WTC11 (cell line): ENCODE measurements around the gene NCOA6. TPM values are rescaled to one million over a fixed set of nuclear protein-coding genes. Genes with fewer than 3 reads are reported as not detected.

ENCODE experiments used
- ATAC-seq: fragments of 200-7000 bp; cut with Tn5 transposase; 2 replicates; pipeline ENCODE4 v1.10.0; 2021; ENCODE audit warnings: mild to moderate bottlenecking, moderate library complexity
- CTCF ChIA-PET: fragments of 300-600 bp; sonication (Branson Sonifier 250); formaldehyde crosslinking; loops from one replicate; lab custom pipeline; 2021; ENCODE audit warnings: antibody characterized with exemption; lab: Charles Lee
- POLR2A ChIA-PET: fragments of 350-600 bp; sonication (Branson Sonifier 250); formaldehyde crosslinking; loops from one replicate; lab custom pipeline; 2021; ENCODE audit warnings: antibody characterized with exemption; lab: Charles Lee
- DNase-seq: peaks from one replicate; pipeline ENCODE4 v3.0.0; 2021; ENCODE audit warnings: low spot score
- H3K27ac Mint-ChIP-seq: 2 replicates; pipeline ENCODE4 v1.8.0; 2021; ENCODE audit warnings: mixed read lengths
- H3K27me3 Mint-ChIP-seq: 2 replicates; pipeline ENCODE4 v1.8.0; 2021; ENCODE audit warnings: low read depth, mild to moderate bottlenecking, moderate library complexity, mixed read lengths
- H3K36me3 Mint-ChIP-seq: 2 replicates; pipeline ENCODE4 v1.8.0; 2021; ENCODE audit warnings: mixed read lengths
- H3K4me1 Mint-ChIP-seq: 2 replicates; pipeline ENCODE4 v1.8.0; 2022; ENCODE audit warnings: mixed read lengths
- H3K4me3 Mint-ChIP-seq: 2 replicates; pipeline ENCODE4 v1.8.0; 2021; ENCODE audit warnings: mild to moderate bottlenecking, moderate library complexity, mixed read lengths
- H3K9me3 Mint-ChIP-seq: 2 replicates; pipeline ENCODE4 v1.8.0; 2021; ENCODE audit warnings: mixed read lengths
- AR ChIP-seq: fragments of 250-450 bp; sonication (Bioruptor Pico); IDR thresholded peaks from 2 replicates; pipeline ENCODE4 v1.9.0; 2021; ENCODE audit warnings: mild to moderate bottlenecking
- ATF6 ChIP-seq: sonication (generic); formaldehyde crosslinking; IDR thresholded peaks from 2 replicates; pipeline ENCODE4 v1.8.1; 2023; ENCODE audit warnings: mild to moderate bottlenecking, missing genetic modification reagents
- EMX1 ChIP-seq: fragments of 250-450 bp; sonication (Bioruptor Pico); IDR thresholded peaks from 2 replicates; pipeline ENCODE4 v1.8.0; 2021; ENCODE audit warnings: mild to moderate bottlenecking
- ESRRA ChIP-seq: sonication (generic); formaldehyde crosslinking; IDR thresholded peaks from 2 replicates; pipeline ENCODE4 v1.8.1; 2022; ENCODE audit warnings: mild to moderate bottlenecking, missing genetic modification reagents, borderline replicate concordance
- FOXJ3 ChIP-seq: sonication (generic); formaldehyde crosslinking; IDR thresholded peaks from 2 replicates; pipeline ENCODE4 v1.9.0; 2021; ENCODE audit warnings: missing genetic modification reagents, mild to moderate bottlenecking, borderline replicate concordance
- KAT7 ChIP-seq: sonication (generic); formaldehyde crosslinking; IDR thresholded peaks from 2 replicates; pipeline ENCODE4 v1.8.1; 2023; ENCODE audit warnings: missing genetic modification reagents, mild to moderate bottlenecking, borderline replicate concordance
- MAX ChIP-seq: sonication (generic); formaldehyde crosslinking; IDR thresholded peaks from 2 replicates; pipeline ENCODE4 v1.8.0; 2022; ENCODE audit warnings: mild to moderate bottlenecking, missing genetic modification reagents
- MXD4 ChIP-seq: fragments of 250-450 bp; sonication (Bioruptor Pico); IDR thresholded peaks from 2 replicates; pipeline ENCODE4 v1.8.0; 2021; ENCODE audit warnings: mild to moderate bottlenecking, moderate library complexity, borderline replicate concordance
- MYBL2 ChIP-seq: sonication (generic); formaldehyde crosslinking; IDR thresholded peaks from 2 replicates; pipeline ENCODE4 v1.8.1; 2023; ENCODE audit warnings: mild to moderate bottlenecking, moderate library complexity, missing genetic modification reagents
- NFE2L1 ChIP-seq: sonication (generic); formaldehyde crosslinking; IDR thresholded peaks from 2 replicates; pipeline ENCODE4 v1.8.1; 2023; ENCODE audit warnings: missing genetic modification reagents
- SMAD3 ChIP-seq: sonication (generic); formaldehyde crosslinking; IDR thresholded peaks from 2 replicates; pipeline ENCODE4 v1.8.0; 2022; ENCODE audit warnings: missing genetic modification reagents, mild to moderate bottlenecking, borderline replicate concordance
- SOX15 ChIP-seq: fragments of 250-450 bp; sonication (Bioruptor Pico); IDR thresholded peaks from 2 replicates; pipeline ENCODE4 v1.9.0; 2021; ENCODE audit warnings: mild to moderate bottlenecking
- TEAD1 ChIP-seq: sonication (generic); formaldehyde crosslinking; IDR thresholded peaks from 2 replicates; pipeline ENCODE4 v1.8.0; 2022; ENCODE audit warnings: mild to moderate bottlenecking, missing genetic modification reagents
- USF1 ChIP-seq: sonication (generic); formaldehyde crosslinking; IDR thresholded peaks from 2 replicates; pipeline ENCODE4 v1.8.0; 2022; ENCODE audit warnings: mild to moderate bottlenecking, missing genetic modification reagents
- USF2 ChIP-seq: sonication (generic); formaldehyde crosslinking; IDR thresholded peaks from 2 replicates; pipeline ENCODE4 v1.8.1; 2023; ENCODE audit warnings: mild to moderate bottlenecking, missing genetic modification reagents, moderate library complexity
- ZNF219 ChIP-seq: sonication (generic); formaldehyde crosslinking; IDR thresholded peaks from 2 replicates; pipeline ENCODE4 v1.8.0; 2023; ENCODE audit warnings: missing genetic modification reagents, mild to moderate bottlenecking, borderline replicate concordance
- ZNF263 ChIP-seq: sonication (generic); formaldehyde crosslinking; IDR thresholded peaks from 2 replicates; pipeline ENCODE4 v1.8.1; 2022; ENCODE audit warnings: low read depth, mild to moderate bottlenecking, moderate library complexity, missing genetic modification reagents
- ZNF396 ChIP-seq: fragments of 250-450 bp; sonication (Bioruptor Pico); IDR thresholded peaks from 2 replicates; pipeline ENCODE4 v1.8.0; 2021; ENCODE audit warnings: mild to moderate bottlenecking, moderate library complexity, borderline replicate concordance
- ZNF423 ChIP-seq: fragments of 250-450 bp; sonication (Bioruptor Pico); IDR thresholded peaks from 2 replicates; pipeline ENCODE4 v2.1.2; 2022; ENCODE audit warnings: mild to moderate bottlenecking, moderate library complexity
- ZNF512 ChIP-seq: sonication (generic); formaldehyde crosslinking; IDR thresholded peaks from 2 replicates; pipeline ENCODE4 v1.8.1; 2022; ENCODE audit warnings: missing genetic modification reagents, borderline replicate concordance
- ZNF532 ChIP-seq: fragments of 250-450 bp; sonication (Bioruptor Pico); IDR thresholded peaks from 2 replicates; pipeline ENCODE4 v1.9.0; 2021; ENCODE audit warnings: mild to moderate bottlenecking, borderline replicate concordance
- total RNA-seq: library from RNA; stranded (reverse); gene quantifications from 3 replicates; pipeline ENCODE4 v1.2.3, GENCODE V29; 2021

NCOA6 gene
- total RNA-seq, 1 experiment from 2014 or later: 10.1 TPM

GRCh38 chr20:34750484-34750883, 75.0 kb downstream of the NCOA6 start:
- Mint-ChIP-seq H3K4me3 (no peak overlapping the region), H3K9me3 (no peaks in the 10 kb centered on the region), H3K4me1 (peaks cover 13% of the 10 kb centered on the region), H3K27ac (no peak overlapping the region), H3K27me3 (no peaks in the 10 kb centered on the region), H3K36me3 (no peaks in the 10 kb centered on the region; the same call in 1 of the 2 replicates)
- ChIA-PET POLR2A (interaction anchor here (0.5 kb wide), 1 partner anchor 23 kb away, joined by 3 read pairs; no protein-coding TSS in a partner anchor), CTCF (no interaction called here)
- no peak for TF ChIP-seq USF1 (CRISPR knock-in tag)
- no peak for TF ChIP-seq ZNF263 (CRISPR knock-in tag)
- no peak for TF ChIP-seq FOXJ3 (CRISPR knock-in tag)
- TF ChIP-seq TEAD1 (CRISPR knock-in tag): no peak
- no peak for TF ChIP-seq MXD4
- TF ChIP-seq ESRRA (CRISPR knock-in tag): no peak
- TF ChIP-seq MAX (CRISPR knock-in tag): no peak
- no peak for TF ChIP-seq ZNF532 (CRISPR knock-in tag)
- no peak for TF ChIP-seq SMAD3 (CRISPR knock-in tag)
- no peak for TF ChIP-seq EMX1 (CRISPR knock-in tag)
- TF ChIP-seq SOX15 (CRISPR knock-in tag): no peak
- no peak for TF ChIP-seq ZNF512 (CRISPR knock-in tag)
- no peak for TF ChIP-seq ATF6 (CRISPR knock-in tag)
- ATAC-seq (no peak), DNase-seq (no peak)

- ATAC-seq: no peak
- H3K27me3 Mint-ChIP-seq: no peaks in the 10 kb centered on the region
- CTCF ChIA-PET: interaction anchor here (3.5 kb wide), 1 partner anchor 21 kb away, joined by 13 read pairs; no protein-coding TSS in a partner anchor
- no peak for TF ChIP-seq AR (CRISPR knock-in tag)
- no peak for TF ChIP-seq ZNF219 (CRISPR knock-in tag)
- no peak for TF ChIP-seq USF2
- no peak for TF ChIP-seq ZNF396 (CRISPR knock-in tag)
- TF ChIP-seq ZNF423 (CRISPR knock-in tag): no peak
- no peak for TF ChIP-seq NFE2L1 (CRISPR knock-in tag)
- no peak for TF ChIP-seq MYBL2 (CRISPR knock-in tag)
- TF ChIP-seq KAT7: no peak
- TF ChIP-seq SMAD3 (CRISPR knock-in tag): no peak
Measured at GRCh38 chr20:34748709-34749108, 76.7 kb downstream of the NCOA6 start.

More at GRCh38 chr20:34748709-34749108, 76.7 kb downstream of the NCOA6 start:
- POLR2A ChIA-PET: no interaction called here
- H3K36me3 Mint-ChIP-seq: no peaks in the 10 kb centered on the region
- H3K9me3 Mint-ChIP-seq: no peaks in the 10 kb centered on the region
- no peaks in the 10 kb centered on the region for H3K4me1 Mint-ChIP-seq
- no peak overlapping the region for H3K4me3 Mint-ChIP-seq
- no peak for DNase-seq
- H3K27ac Mint-ChIP-seq: no peak overlapping the region
